ENCODE data around the gene SSX4B.
"Not testable (repeated sequence)": the region's sequence is repeated elsewhere in the genome, so short reads cannot be mapped to it uniquely, and the experiment has no call there.

SSX4B gene

GRCh38 chrX:48357681-48358080, 54.1 kb downstream of the SSX4B start:
- no peak for TF ChIP-seq POLR2A (IDR thresholded peaks at IDR 0.05; ENCODE audit: low read depth, low read length)
- FAIRE-seq = no peak
- no peak for DNase-seq (ENCODE audit: insufficient read length, low spot score)

- DNase-seq (ENCODE audit: insufficient read length, low spot score); FAIRE-seq: not testable (repeated sequence)
Observed at GRCh38 chrX:48356315-48357094, 55.3 kb downstream of the SSX4B start, which contains the start of gene SSX3. SSX3 (minus strand) TSS chrX:48356703; CDS start chrX:48355249, 1,454 bp downstream.
